Mononuclear cell (primary cell): ENCODE results near the gene ST14. TPM values are rescaled to one million over a fixed set of nuclear protein-coding genes. Genes with fewer than 3 reads are reported as not detected.
A peak's percentile ranks its signal among the peaks of the same experiment; 100 is the strongest.

Source experiments
- H3K27me3 ChIP-seq: 2 replicates; pipeline ENCODE4 v1.6.0; 2011; ENCODE audit warnings: low read length, control low read depth; ENCODE audit not compliant: insufficient read depth
- H3K4me1 ChIP-seq: 2 replicates; pipeline ENCODE4 v1.5.1; 2011; ENCODE audit warnings: mild to moderate bottlenecking, low read length, control low read depth; ENCODE audit not compliant: insufficient read depth
- H3K4me3 ChIP-seq: 2 replicates; pipeline ENCODE4 v1.5.1; 2011; ENCODE audit warnings: mild to moderate bottlenecking, low read length, moderate library complexity
- H3K9me3 ChIP-seq: 2 replicates; pipeline ENCODE4 v1.5.1; 2011; ENCODE audit warnings: low read depth, mild to moderate bottlenecking, control low read depth, low read length
- total RNA-seq: library from RNA; depleted of rRNA; stranded (reverse); fragments of >200 nt; gene quantifications from one replicate; pipeline ENCODE4 v1.2.3, GENCODE V29; 2012

Gene ST14
- total RNA-seq, 1 donor, result 11.4 TPM

GRCh38 chr11:130148796-130149326, 10.7 kb upstream of the ST14 start:
- H3K4me1 ChIP-seq, result peaks cover 39% of the 10 kb centered on the region
- no peaks in the 10 kb centered on the region for H3K27me3 ChIP-seq
- H3K9me3 ChIP-seq, result no peaks in the 10 kb centered on the region
- no peak overlapping the region for H3K4me3 ChIP-seq

- Histone ChIP-seq H3K27me3 (no peaks in the 10 kb centered on the region), H3K9me3 (no peaks in the 10 kb centered on the region), H3K4me3 (no peak overlapping the region), H3K4me1 (peaks cover 46% of the 10 kb centered on the region)
These were observed 8.8 kb upstream of the ST14 start for GRCh38 chr11:130150790-130151189.

- H3K9me3 ChIP-seq, result no peaks in the 10 kb centered on the region
- H3K27me3 ChIP-seq, result no peaks in the 10 kb centered on the region
- no peak overlapping the region for H3K4me3 ChIP-seq
- peaks cover 46% of the 10 kb centered on the region for H3K4me1 ChIP-seq
These were observed 8.4 kb upstream of the ST14 start for GRCh38 chr11:130151196-130151595.

GRCh38 chr11:130156108-130157022, 3.2 kb upstream of the ST14 start:
- no peak overlapping the region for H3K4me3 ChIP-seq
- H3K9me3 ChIP-seq, result no peaks in the 10 kb centered on the region
- peaks cover 55% of the 10 kb centered on the region for H3K4me1 ChIP-seq
- peaks cover 19% of the 10 kb centered on the region for H3K27me3 ChIP-seq

- Histone ChIP-seq H3K9me3 (no peaks in the 10 kb centered on the region), H3K4me1 (peaks cover 59% of the 10 kb centered on the region), H3K4me3 (no peak overlapping the region), H3K27me3 (peaks cover 24% of the 10 kb centered on the region)
These were observed 2.5 kb upstream of the ST14 start for GRCh38 chr11:130157101-130157500.

GRCh38 chr11:130157840-130158239, 1.7 kb upstream of the ST14 start:
- Histone ChIP-seq H3K4me3 (no peak overlapping the region), H3K4me1 (peaks cover 66% of the 10 kb centered on the region), H3K27me3 (peaks cover 24% of the 10 kb centered on the region), H3K9me3 (no peaks in the 10 kb centered on the region)

- H3K4me3 ChIP-seq, result no peak overlapping the region
- H3K4me1 ChIP-seq, result peaks cover 74% of the 10 kb centered on the region
- peaks cover 24% of the 10 kb centered on the region for H3K27me3 ChIP-seq
These were observed 443 bp upstream of the ST14 start for GRCh38 chr11:130159139-130159538.

GRCh38 chr11:130160498-130161155, 1.0 kb downstream of the ST14 start:
- Histone ChIP-seq H3K9me3 (no peaks in the 10 kb centered on the region), H3K4me3 (peak overlapping the region; percentile 18), H3K4me1 (peaks cover 73% of the 10 kb centered on the region), H3K27me3 (peaks cover 24% of the 10 kb centered on the region)

More at GRCh38 chr11:130159139-130159538, 443 bp upstream of the ST14 start:
- H3K9me3 ChIP-seq, result no peaks in the 10 kb centered on the region

- H3K4me1 ChIP-seq, result peaks cover 72% of the 10 kb centered on the region
- H3K27me3 ChIP-seq, result peaks cover 24% of the 10 kb centered on the region
- no peaks in the 10 kb centered on the region for H3K9me3 ChIP-seq
- H3K4me3 ChIP-seq, result no peak overlapping the region
These were observed 2.0 kb downstream of the ST14 start for GRCh38 chr11:130161441-130162145.

GRCh38 chr11:130162733-130163132, 3.2 kb downstream of the ST14 start:
- Histone ChIP-seq H3K4me3 (no peak overlapping the region), H3K9me3 (no peaks in the 10 kb centered on the region), H3K27me3 (peaks cover 24% of the 10 kb centered on the region), H3K4me1 (peaks cover 67% of the 10 kb centered on the region)

- no peaks in the 10 kb centered on the region for H3K9me3 ChIP-seq
These were observed 4.0 kb downstream of the ST14 start for GRCh38 chr11:130163346-130164220.

GRCh38 chr11:130164221-130164570, 4.6 kb downstream of the ST14 start:
- Histone ChIP-seq H3K4me3 (no peak overlapping the region), H3K27me3 (peaks cover 14% of the 10 kb centered on the region), H3K4me1 (peaks cover 66% of the 10 kb centered on the region), H3K9me3 (no peaks in the 10 kb centered on the region)

More at GRCh38 chr11:130163346-130164220, 4.0 kb downstream of the ST14 start:
- Histone ChIP-seq H3K27me3 (peaks cover 20% of the 10 kb centered on the region), H3K4me1 (peaks cover 67% of the 10 kb centered on the region), H3K4me3 (no peak overlapping the region)

- Histone ChIP-seq H3K9me3 (no peaks in the 10 kb centered on the region), H3K4me1 (peaks cover 51% of the 10 kb centered on the region), H3K27me3 (peaks cover 8% of the 10 kb centered on the region), H3K4me3 (no peak overlapping the region)
These were observed 6.2 kb downstream of the ST14 start for GRCh38 chr11:130165601-130166456.
